OCI-M2 (cell line): ENCODE results near the gene PPP1R14C.

Source experiments
- DNase-seq: peaks from one replicate; lab custom pipeline; 2025; ENCODE audit not compliant: unreplicated experiment; lab: John Stamatoyannopoulos, UW

The PPP1R14C gene

GRCh38 chr6:150290429-150290828, 147.6 kb downstream of the PPP1R14C start:
- DNase-seq: no peak

- DNase-seq: no peak
Observed at GRCh38 chr6:150291968-150292710, 149.3 kb downstream of the PPP1R14C start.

GRCh38 chr6:150293019-150293418, 150.2 kb downstream of the PPP1R14C start:
- DNase-seq: no peak

DNA sequence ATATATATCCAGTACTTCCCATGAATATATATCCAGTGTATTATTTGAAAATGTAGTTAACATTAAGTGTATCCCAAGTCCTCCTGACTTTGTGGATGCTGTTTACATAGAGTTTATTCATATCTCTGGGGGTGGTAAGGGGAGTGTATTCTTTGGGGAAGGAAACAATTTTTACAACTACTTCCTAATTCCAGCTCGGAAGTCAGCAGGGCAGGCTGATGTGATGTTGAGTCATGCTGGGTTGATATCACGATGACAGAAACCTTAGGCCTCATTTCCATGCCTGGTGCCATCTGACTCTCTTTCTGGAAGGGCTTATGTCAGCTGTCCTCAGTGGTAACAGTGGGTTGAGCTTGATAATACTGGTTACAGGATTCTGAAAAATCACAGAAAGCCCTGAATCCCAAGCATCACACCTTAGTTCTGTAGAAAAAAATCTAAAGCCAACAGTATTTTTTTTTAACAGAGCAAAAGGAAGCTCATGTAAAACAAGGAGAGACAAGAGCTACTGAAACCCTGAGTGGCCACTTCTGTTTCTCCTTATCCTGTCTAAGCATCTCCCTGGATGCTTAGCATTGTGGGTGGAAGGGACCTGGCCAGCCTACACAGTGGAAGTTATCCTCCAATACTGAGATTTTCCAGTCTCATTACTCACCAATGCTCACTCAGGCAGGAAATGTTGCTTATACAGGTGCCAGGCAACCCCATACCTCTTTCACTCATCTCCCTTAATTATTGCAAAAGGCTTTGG, 150.8 kb downstream of the PPP1R14C start:
- DNase-seq: no peak

GRCh38 chr6:150296890-150297289, 154.0 kb downstream of the PPP1R14C start:
- no peak for DNase-seq

DNA sequence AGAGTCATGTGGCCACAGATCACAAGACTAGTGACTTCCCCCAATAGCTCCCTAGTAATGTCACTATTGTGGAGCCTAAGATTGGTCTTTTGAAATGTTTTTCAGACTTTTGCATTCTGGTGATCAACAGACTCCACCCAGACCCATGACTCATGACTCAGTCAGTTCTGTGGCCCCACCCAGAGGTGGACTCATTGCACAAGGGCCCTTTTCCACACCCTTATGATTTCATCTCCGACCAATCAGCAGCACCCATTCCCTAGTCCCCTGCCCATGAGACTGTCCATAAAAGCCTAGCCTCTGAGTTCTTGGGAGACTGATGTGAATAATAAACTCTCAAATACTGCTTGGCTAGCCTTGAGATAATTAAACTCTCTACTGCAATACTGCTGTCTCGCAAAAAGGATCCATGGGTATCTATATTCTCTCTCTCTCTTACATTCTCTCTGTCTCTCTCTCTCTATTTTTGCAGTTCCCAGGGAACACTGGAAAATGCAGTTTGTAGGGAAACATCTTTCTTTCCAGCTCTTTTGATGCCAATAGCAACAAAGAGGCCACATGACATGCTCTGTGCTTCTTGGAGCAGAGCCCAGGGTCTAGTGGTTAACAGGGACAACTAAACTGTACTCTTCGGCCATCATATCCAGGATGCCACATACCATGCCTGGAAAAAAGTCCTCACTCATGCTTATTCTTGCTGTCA, 154.6 kb downstream of the PPP1R14C start:
- no peak for DNase-seq

- DNase-seq: no peak
Observed at GRCh38 chr6:150298030-150298380, 155.2 kb downstream of the PPP1R14C start.

- no peak for DNase-seq
Observed at GRCh38 chr6:150298676-150299075, 155.8 kb downstream of the PPP1R14C start.
